Measurements from ENCODE around the gene TRRAP. TPM values are rescaled to one million over a fixed set of nuclear protein-coding genes. Genes with fewer than 3 reads are reported as not detected.

TRRAP gene
- polyA plus RNA-seq, 1 donor from 2014 or later: 12.9 TPM

DNA sequence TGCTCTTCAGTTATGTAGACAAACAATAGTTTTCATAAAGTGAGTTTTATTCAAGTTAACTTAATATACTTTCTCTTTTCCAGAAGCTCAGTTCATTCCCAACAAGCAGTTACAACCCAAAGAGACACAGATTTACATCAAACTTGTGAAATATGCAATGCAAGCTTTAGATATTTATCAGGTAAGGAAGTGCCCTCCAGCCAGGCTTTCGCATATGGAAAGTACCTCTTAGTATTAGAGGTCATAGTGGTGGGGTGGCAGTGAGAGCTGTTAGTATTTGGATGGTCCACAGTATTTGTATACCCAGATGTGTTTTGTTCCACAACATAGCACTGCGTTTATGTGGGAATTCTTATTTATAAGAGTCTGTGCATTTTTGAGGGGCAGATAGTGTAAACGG is 32.1 kb downstream of the TRRAP start:
- no peak overlapping the region for H3K4me3 ChIP-seq (ENCODE audit: low read length)
- H3K27ac ChIP-seq (ENCODE audit: low read length): no peak overlapping the region
- TF ChIP-seq SMC3 (conservative IDR thresholded peaks at IDR 0.05; ENCODE audit: poor library complexity) (no peak), MXI1 (conservative IDR thresholded peaks at IDR 0.05; ENCODE audit: poor library complexity, severe bottlenecking) (no peak), POLR2AphosphoS5 (IDR thresholded peaks at IDR 0.05) (no peak), CTCF (IDR thresholded peaks at IDR 0.05; ENCODE audit: poor library complexity, severe bottlenecking) (no peak), TAF1 (IDR thresholded peaks at IDR 0.05; ENCODE audit: low read depth) (no peak), RAD21 (conservative IDR thresholded peaks at IDR 0.05) (no peak), EZH2 (IDR thresholded peaks at IDR 0.05; ENCODE audit: borderline replicate concordance, insufficient read depth, low read length, poor library complexity, severe bottlenecking) (no peak), EP300 (conservative IDR thresholded peaks at IDR 0.05; ENCODE audit: poor library complexity, severe bottlenecking) (no peak)
- TF ChIP-seq, protein P1, sequence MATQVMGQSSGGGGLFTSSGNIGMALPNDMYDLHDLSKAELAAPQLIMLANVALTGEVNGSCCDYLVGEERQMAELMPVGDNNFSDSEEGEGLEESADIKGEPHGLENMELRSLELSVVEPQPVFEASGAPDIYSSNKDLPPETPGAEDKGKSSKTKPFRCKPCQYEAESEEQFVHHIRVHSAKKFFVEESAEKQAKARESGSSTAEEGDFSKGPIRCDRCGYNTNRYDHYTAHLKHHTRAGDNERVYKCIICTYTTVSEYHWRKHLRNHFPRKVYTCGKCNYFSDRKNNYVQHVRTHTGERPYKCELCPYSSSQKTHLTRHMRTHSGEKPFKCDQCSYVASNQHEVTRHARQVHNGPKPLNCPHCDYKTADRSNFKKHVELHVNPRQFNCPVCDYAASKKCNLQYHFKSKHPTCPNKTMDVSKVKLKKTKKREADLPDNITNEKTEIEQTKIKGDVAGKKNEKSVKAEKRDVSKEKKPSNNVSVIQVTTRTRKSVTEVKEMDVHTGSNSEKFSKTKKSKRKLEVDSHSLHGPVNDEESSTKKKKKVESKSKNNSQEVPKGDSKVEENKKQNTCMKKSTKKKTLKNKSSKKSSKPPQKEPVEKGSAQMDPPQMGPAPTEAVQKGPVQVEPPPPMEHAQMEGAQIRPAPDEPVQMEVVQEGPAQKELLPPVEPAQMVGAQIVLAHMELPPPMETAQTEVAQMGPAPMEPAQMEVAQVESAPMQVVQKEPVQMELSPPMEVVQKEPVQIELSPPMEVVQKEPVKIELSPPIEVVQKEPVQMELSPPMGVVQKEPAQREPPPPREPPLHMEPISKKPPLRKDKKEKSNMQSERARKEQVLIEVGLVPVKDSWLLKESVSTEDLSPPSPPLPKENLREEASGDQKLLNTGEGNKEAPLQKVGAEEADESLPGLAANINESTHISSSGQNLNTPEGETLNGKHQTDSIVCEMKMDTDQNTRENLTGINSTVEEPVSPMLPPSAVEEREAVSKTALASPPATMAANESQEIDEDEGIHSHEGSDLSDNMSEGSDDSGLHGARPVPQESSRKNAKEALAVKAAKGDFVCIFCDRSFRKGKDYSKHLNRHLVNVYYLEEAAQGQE (IDR thresholded peaks at IDR 0.05; ENCODE audit: borderline replicate concordance): no peak
- H3K36me3 ChIP-seq (ENCODE audit: insufficient read depth, low read length): peaks cover 11% of the 10 kb centered on the region
- no peak overlapping the region for H3K4me2 ChIP-seq (ENCODE audit: low read length)
- H3F3A ChIP-seq (ENCODE audit: insufficient read depth, low read length, poor library complexity, severe bottlenecking): no peaks in the 10 kb centered on the region
- no peaks in the 10 kb centered on the region for H3K79me2 ChIP-seq (replicated peaks; ENCODE audit: insufficient read depth, low read length)
- no peak overlapping the region for H3K9ac ChIP-seq (ENCODE audit: low read length)
- no peaks in the 10 kb centered on the region for H3K27me3 ChIP-seq (ENCODE audit: insufficient read depth, low read depth, low read length)
- H3K9me3 ChIP-seq (ENCODE audit: low read length): no peaks in the 10 kb centered on the region
- H2AFZ ChIP-seq (ENCODE audit: low read depth, low read length): no peak overlapping the region
- H4K20me1 ChIP-seq (ENCODE audit: insufficient read depth): no peaks in the 10 kb centered on the region
- no peaks in the 10 kb centered on the region for H3K9me2 ChIP-seq (ENCODE audit: insufficient read depth, low read length)

DNA sequence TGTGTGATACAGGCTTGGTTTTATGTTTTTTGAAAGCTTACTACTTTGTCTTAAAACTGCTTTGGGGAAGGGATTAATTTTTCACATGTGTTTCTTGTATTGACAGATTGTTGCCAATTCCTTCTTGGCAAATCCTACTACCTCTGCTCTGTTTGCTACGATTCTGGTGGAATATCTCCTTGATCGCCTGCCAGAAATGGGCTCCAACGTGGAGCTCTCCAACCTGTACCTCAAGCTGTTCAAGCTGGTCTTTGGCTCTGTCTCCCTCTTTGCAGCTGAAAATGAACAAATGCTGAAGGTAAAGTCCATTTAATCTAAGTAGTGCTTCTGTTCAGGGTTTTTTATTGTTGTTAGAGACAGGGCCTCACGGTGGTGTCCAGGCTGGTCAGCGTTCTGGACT is 33.6 kb downstream of the TRRAP start:
- no peaks in the 10 kb centered on the region for H3K27me3 ChIP-seq (ENCODE audit: insufficient read depth, low read depth, low read length)
- no peaks in the 10 kb centered on the region for H3K79me2 ChIP-seq (replicated peaks; ENCODE audit: insufficient read depth, low read length)
- no peak overlapping the region for H3K4me2 ChIP-seq (ENCODE audit: low read length)
- TF ChIP-seq SMC3 (conservative IDR thresholded peaks at IDR 0.05; ENCODE audit: poor library complexity): no peak
- TF ChIP-seq CTCF (IDR thresholded peaks at IDR 0.05; ENCODE audit: poor library complexity, severe bottlenecking): no peak
- TF ChIP-seq RAD21 (conservative IDR thresholded peaks at IDR 0.05): no peak
- TF ChIP-seq TAF1 (IDR thresholded peaks at IDR 0.05; ENCODE audit: low read depth): no peak
- no peak for TF ChIP-seq POLR2AphosphoS5 (IDR thresholded peaks at IDR 0.05)
- no peak for TF ChIP-seq MXI1 (conservative IDR thresholded peaks at IDR 0.05; ENCODE audit: poor library complexity, severe bottlenecking)
- TF ChIP-seq, protein P1 (IDR thresholded peaks at IDR 0.05; ENCODE audit: borderline replicate concordance): no peak
- TF ChIP-seq EP300 (conservative IDR thresholded peaks at IDR 0.05; ENCODE audit: poor library complexity, severe bottlenecking): no peak
- TF ChIP-seq EZH2 (IDR thresholded peaks at IDR 0.05; ENCODE audit: borderline replicate concordance, insufficient read depth, low read length, poor library complexity, severe bottlenecking): no peak
- H3F3A ChIP-seq (ENCODE audit: insufficient read depth, low read length, poor library complexity, severe bottlenecking): no peaks in the 10 kb centered on the region
- no peak overlapping the region for H3K27ac ChIP-seq (ENCODE audit: low read length)
- no peak overlapping the region for H2AFZ ChIP-seq (ENCODE audit: low read depth, low read length)
- H3K36me3 ChIP-seq (ENCODE audit: insufficient read depth, low read length): peaks cover 11% of the 10 kb centered on the region
- no peaks in the 10 kb centered on the region for H3K9me3 ChIP-seq (ENCODE audit: low read length)
- H4K20me1 ChIP-seq (ENCODE audit: insufficient read depth): no peaks in the 10 kb centered on the region
- no peak overlapping the region for H3K4me3 ChIP-seq (ENCODE audit: low read length)
- H3K9ac ChIP-seq (ENCODE audit: low read length): no peak overlapping the region
- H3K9me2 ChIP-seq (ENCODE audit: insufficient read depth, low read length): no peaks in the 10 kb centered on the region

Measured in neural cell (in vitro differentiated cells).